Effector memory CD4-positive, alpha-beta T cell (primary cell): ENCODE measurements around the gene PRMT1.

Source experiments
- DNase-seq, 3 donors: peaks; one replicate each; pipeline ENCODE4 v3.0.0-alpha.2; 2020
- H3K27ac ChIP-seq: 2 replicates; pipeline ENCODE4 v1.7.0; 2013; ENCODE audit warnings: mild to moderate bottlenecking, low read length, moderate library complexity; ENCODE audit not compliant: insufficient read depth, poor library complexity, severe bottlenecking
- H3K27me3 ChIP-seq: replicated peaks from 2 replicates; pipeline ENCODE4 v1.7.0; 2013; ENCODE audit warnings: mild to moderate bottlenecking, low read length; ENCODE audit not compliant: insufficient read depth, control insufficient read depth, poor library complexity, severe bottlenecking
- H3K36me3 ChIP-seq: 2 replicates; pipeline ENCODE4 v1.7.0; 2013; ENCODE audit warnings: mild to moderate bottlenecking, low read length, moderate library complexity; ENCODE audit not compliant: control insufficient read depth, insufficient read depth
- H3K4me1 ChIP-seq: 2 replicates; pipeline ENCODE4 v1.7.0; 2013; ENCODE audit warnings: low read length, mild to moderate bottlenecking; ENCODE audit not compliant: control insufficient read depth, insufficient read depth, poor library complexity, severe bottlenecking
- H3K4me3 ChIP-seq: 2 replicates; pipeline ENCODE4 v1.7.0; 2013; ENCODE audit warnings: low read length, low read depth, mild to moderate bottlenecking; ENCODE audit not compliant: insufficient read depth, poor library complexity, severe bottlenecking
- H3K9me3 ChIP-seq: 2 replicates; pipeline ENCODE4 v1.7.0; 2013; ENCODE audit warnings: mild to moderate bottlenecking, low read length, moderate library complexity; ENCODE audit not compliant: control insufficient read depth

PRMT1 gene

GRCh38 chr19:49681830-49682229 is 4.8 kb downstream of the PRMT1 start:
- H3K4me1 ChIP-seq: peaks cover 28% of the 10 kb centered on the region
- H3K9me3 ChIP-seq: no peaks in the 10 kb centered on the region
- peaks cover 45% of the 10 kb centered on the region for H3K36me3 ChIP-seq
- H3K27me3 ChIP-seq: no peaks in the 10 kb centered on the region
- no peak overlapping the region for H3K4me3 ChIP-seq
- H3K27ac ChIP-seq: no peak overlapping the region
- no peak for DNase-seq

- Histone ChIP-seq H3K27ac (no peak overlapping the region), H3K36me3 (peaks cover 49% of the 10 kb centered on the region), H3K4me3 (no peak overlapping the region), H3K9me3 (no peaks in the 10 kb centered on the region), H3K27me3 (no peaks in the 10 kb centered on the region), H3K4me1 (peaks cover 28% of the 10 kb centered on the region)
- DNase-seq: no peak
These were observed 5.2 kb downstream of the PRMT1 start for GRCh38 chr19:49682274-49682673.

DNA sequence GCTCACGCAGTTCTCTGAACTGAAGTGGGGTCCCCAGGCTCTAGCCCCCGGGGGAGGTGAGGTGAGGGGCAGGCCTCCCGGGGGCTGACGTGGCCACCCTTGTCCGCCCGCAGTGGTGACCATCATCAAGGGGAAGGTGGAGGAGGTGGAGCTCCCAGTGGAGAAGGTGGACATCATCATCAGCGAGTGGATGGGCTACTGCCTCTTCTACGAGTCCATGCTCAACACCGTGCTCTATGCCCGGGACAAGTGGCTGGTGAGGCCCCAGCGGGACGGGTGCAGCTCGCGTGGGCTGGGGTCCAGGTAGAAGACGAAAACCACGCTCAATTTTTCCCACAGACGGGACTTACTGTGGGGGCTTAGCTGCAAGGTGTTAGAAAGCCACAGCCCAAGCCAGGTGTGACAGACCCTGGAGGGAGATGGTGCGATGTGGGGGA is 6.8 kb downstream of the PRMT1 start:
- Histone ChIP-seq H3K27me3 (no peaks in the 10 kb centered on the region), H3K36me3 (peaks cover 54% of the 10 kb centered on the region), H3K9me3 (no peaks in the 10 kb centered on the region), H3K4me1 (peaks cover 16% of the 10 kb centered on the region), H3K4me3 (no peak overlapping the region), H3K27ac (no peak overlapping the region)
- no peak for DNase-seq

DNA sequence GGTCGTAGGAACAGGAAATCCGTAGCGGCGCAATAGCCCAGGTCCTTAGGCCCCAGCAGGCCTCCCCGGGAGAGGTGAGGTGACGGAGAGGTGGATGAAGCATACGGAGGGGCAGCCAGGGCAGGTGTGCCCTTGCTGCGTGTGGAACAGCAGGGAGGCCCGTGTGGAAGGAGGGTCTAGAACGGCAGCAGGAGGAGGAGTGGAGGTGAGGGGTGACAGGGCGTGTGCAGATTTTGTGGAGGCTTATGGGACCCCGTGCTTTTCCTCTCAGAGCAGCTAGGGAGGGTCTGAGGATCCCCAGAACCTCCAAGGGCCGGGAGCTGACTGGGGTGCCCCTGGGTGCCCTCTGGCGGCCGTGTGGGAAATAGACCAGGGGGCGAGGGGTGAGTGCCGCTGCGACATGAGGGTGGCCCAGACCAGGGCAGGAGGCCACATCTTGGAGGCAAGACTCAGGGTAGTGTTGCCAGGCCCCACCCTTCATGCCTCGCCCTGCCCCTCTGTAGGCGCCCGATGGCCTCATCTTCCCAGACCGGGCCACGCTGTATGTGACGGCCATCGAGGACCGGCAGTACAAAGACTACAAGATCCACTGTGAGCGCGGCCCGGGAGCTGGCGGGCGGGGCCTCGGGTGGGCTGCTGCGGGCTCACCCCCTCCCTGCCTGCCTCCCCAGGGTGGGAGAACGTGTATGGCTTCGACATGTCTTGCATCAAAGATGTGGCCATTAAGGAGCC is 7.3 kb downstream of the PRMT1 start:
- no peak overlapping the region for H3K4me3 ChIP-seq
- no peaks in the 10 kb centered on the region for H3K27me3 ChIP-seq
- H3K9me3 ChIP-seq: no peaks in the 10 kb centered on the region
- peaks cover 16% of the 10 kb centered on the region for H3K4me1 ChIP-seq
- DNase-seq: no peak
- H3K27ac ChIP-seq: no peak overlapping the region
- H3K36me3 ChIP-seq: peaks cover 54% of the 10 kb centered on the region

GRCh38 chr19:49684983-49685553 is 8.0 kb downstream of the PRMT1 start:
- H3K4me1 ChIP-seq: peaks cover 17% of the 10 kb centered on the region
- no peaks in the 10 kb centered on the region for H3K9me3 ChIP-seq
- no peak overlapping the region for H3K27ac ChIP-seq
- peaks cover 54% of the 10 kb centered on the region for H3K36me3 ChIP-seq
- no peak for DNase-seq
- no peaks in the 10 kb centered on the region for H3K27me3 ChIP-seq
- H3K4me3 ChIP-seq: no peak overlapping the region

DNA sequence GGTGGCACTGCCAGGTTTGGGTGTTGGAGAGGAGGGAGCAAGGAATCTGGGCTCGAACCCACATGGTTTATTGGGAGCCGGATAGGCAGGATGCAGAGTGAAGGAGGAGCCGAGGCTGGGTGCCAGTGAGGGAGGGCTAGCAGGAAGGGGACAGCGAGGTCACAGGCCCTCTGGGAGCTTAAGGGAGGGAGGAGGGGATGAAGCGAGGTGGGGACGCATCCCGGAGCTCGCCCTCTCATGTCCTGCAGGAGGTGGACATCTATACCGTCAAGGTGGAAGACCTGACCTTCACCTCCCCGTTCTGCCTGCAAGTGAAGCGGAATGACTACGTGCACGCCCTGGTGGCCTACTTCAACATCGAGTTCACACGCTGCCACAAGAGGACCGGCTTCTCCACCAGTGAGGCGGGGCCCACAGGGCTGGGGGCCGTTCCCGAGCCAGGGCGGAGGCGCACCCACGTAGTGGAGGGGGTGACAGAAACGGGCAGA is 8.8 kb downstream of the PRMT1 start:
- Histone ChIP-seq H3K27ac (no peak overlapping the region), H3K9me3 (no peaks in the 10 kb centered on the region), H3K27me3 (peaks cover 4% of the 10 kb centered on the region), H3K36me3 (peaks cover 54% of the 10 kb centered on the region), H3K4me1 (peaks cover 18% of the 10 kb centered on the region), H3K4me3 (no peak overlapping the region)
- no peak for DNase-seq

DNA sequence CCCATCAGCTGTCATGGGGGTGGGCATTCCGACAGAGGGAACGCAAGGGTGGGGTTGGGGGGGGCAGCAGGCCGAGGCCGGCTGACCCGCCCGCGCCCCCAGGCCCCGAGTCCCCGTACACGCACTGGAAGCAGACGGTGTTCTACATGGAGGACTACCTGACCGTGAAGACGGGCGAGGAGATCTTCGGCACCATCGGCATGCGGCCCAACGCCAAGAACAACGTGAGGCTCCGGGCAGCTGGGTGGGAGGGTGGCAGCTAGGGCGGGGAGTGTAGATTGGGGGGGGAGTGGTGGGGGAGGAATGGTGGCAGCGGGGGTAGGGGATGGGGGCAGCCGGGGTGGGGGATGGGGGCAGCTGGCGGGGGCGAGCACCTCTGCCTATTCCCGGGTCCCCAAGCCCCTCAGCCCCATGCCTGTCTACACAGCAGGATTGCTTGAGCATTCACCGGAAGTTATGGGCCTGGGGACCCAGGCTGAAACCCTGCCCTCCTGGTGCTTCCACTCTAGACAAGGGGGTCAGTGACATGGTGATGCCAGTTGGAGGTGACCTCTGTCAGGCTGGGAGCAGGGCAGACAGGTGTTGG is 9.5 kb downstream of the PRMT1 start:
- H3K4me1 ChIP-seq: peaks cover 24% of the 10 kb centered on the region
- peaks cover 54% of the 10 kb centered on the region for H3K36me3 ChIP-seq

GRCh38 chr19:49687150-49687549 is 10.1 kb downstream of the PRMT1 start:
- H3K27me3 ChIP-seq: peaks cover 8% of the 10 kb centered on the region
- DNase-seq: no peak
- no peak overlapping the region for H3K4me3 ChIP-seq
- peaks cover 28% of the 10 kb centered on the region for H3K4me1 ChIP-seq
- no peak overlapping the region for H3K27ac ChIP-seq
- H3K36me3 ChIP-seq: peaks cover 48% of the 10 kb centered on the region
- H3K9me3 ChIP-seq: no peaks in the 10 kb centered on the region

More for the DNA sequence above, 9.5 kb downstream of the PRMT1 start:
- no peak for DNase-seq
- H3K9me3 ChIP-seq: no peaks in the 10 kb centered on the region
- H3K27ac ChIP-seq: no peak overlapping the region
- H3K27me3 ChIP-seq: peaks cover 8% of the 10 kb centered on the region
- H3K4me3 ChIP-seq: no peak overlapping the region

GRCh38 chr19:49687566-49688316 is 10.7 kb downstream of the PRMT1 start:
- H3K4me1 ChIP-seq: peaks cover 28% of the 10 kb centered on the region
- no peak overlapping the region for H3K4me3 ChIP-seq
- DNase-seq: no peak
- no peaks in the 10 kb centered on the region for H3K9me3 ChIP-seq
- no peak overlapping the region for H3K27ac ChIP-seq
- peaks cover 8% of the 10 kb centered on the region for H3K27me3 ChIP-seq
- H3K36me3 ChIP-seq: peaks cover 43% of the 10 kb centered on the region
